CD4-positive, alpha-beta memory T cell (primary cell): Measurements from ENCODE around the gene SPRY4. TPM values are rescaled to one million over a fixed set of nuclear protein-coding genes. Genes with fewer than 3 reads are reported as not detected.
"Not testable (repeated sequence)": the region's sequence is repeated elsewhere in the genome, so short reads cannot be mapped to it uniquely, and the experiment has no call there.

Experiments used
- CTCF ChIA-PET: fragments of 350-600 bp; sonication (Branson Sonifier 250); formaldehyde crosslinking; loops from one replicate; lab custom pipeline; 2021; ENCODE audit warnings: inconsistent platforms; ENCODE audit not compliant: partially characterized antibody; lab: Charles Lee
- POLR2A ChIA-PET: fragments of 350-600 bp; sonication (Branson Sonifier 250); formaldehyde crosslinking; loops from one replicate; lab custom pipeline; 2021; ENCODE audit not compliant: partially characterized antibody; lab: Charles Lee
- DNase-seq, 5 donors: peaks; one replicate each; pipeline versions ENCODE4 v3.0.0 to v3.0.0-alpha.2; 2020 to 2022; ENCODE audit warnings: mixed read lengths in 1 of 5
- H3K27ac ChIP-seq: one replicate; pipeline ENCODE4 v1.7.0; 2013; ENCODE audit warnings: low read depth, low read length
- H3K27me3 ChIP-seq: 2 replicates; pipeline ENCODE4 v1.7.0; 2013; ENCODE audit warnings: mild to moderate bottlenecking, low read length, moderate library complexity; ENCODE audit not compliant: insufficient read depth
- H3K36me3 ChIP-seq: 2 replicates; pipeline ENCODE4 v1.7.0; 2013; ENCODE audit warnings: mild to moderate bottlenecking, low read length, moderate library complexity; ENCODE audit not compliant: insufficient read depth
- H3K4me1 ChIP-seq: 2 replicates; pipeline ENCODE4 v1.7.0; 2013; ENCODE audit warnings: mild to moderate bottlenecking, low read length, moderate library complexity; ENCODE audit not compliant: insufficient read depth
- H3K4me3 ChIP-seq, 2 donors: one replicate each; pipeline ENCODE4 v1.7.0; 2013; ENCODE audit warnings: low read length in 2 of 2, mild to moderate bottlenecking in 1 of 2
- H3K9me3 ChIP-seq, 2 donors: one replicate each; pipeline ENCODE4 v1.7.0; 2013; ENCODE audit warnings: low read length in 2 of 2, control low read depth in 1 of 2; ENCODE audit not compliant: control insufficient read depth in 1 of 2
- H3K27ac Mint-ChIP-seq, 7 donors: one replicate each; pipeline ENCODE4 v1.8.0; 2020 to 2021; ENCODE audit warnings: mixed read lengths in 7 of 7, mild to moderate bottlenecking in 6 of 7, inconsistent platforms in 3 of 7, moderate library complexity in 3 of 7
- H3K27me3 Mint-ChIP-seq, 2 donors: one replicate each; pipeline ENCODE4 v1.8.0; 2020 to 2021; ENCODE audit warnings: mixed read lengths in 2 of 2
- H3K36me3 Mint-ChIP-seq, 2 donors: one replicate each; pipeline ENCODE4 v1.8.0; 2020 to 2021; ENCODE audit warnings: mixed read lengths in 2 of 2, inconsistent platforms in 1 of 2, mild to moderate bottlenecking in 1 of 2
- H3K4me1 Mint-ChIP-seq, 4 donors: one replicate each; pipeline ENCODE4 v1.8.0; 2020 to 2021; ENCODE audit warnings: mixed read lengths in 4 of 4, mild to moderate bottlenecking in 1 of 4
- H3K4me3 Mint-ChIP-seq, 8 donors: one replicate each; pipeline ENCODE4 v1.8.0; 2020 to 2021; ENCODE audit warnings: mixed read lengths in 8 of 8, mild to moderate bottlenecking in 7 of 8, moderate library complexity in 6 of 8, inconsistent platforms in 3 of 8
- H3K9me3 Mint-ChIP-seq, 8 donors: one replicate each; pipeline ENCODE4 v1.8.0; 2020 to 2021; ENCODE audit warnings: mixed read lengths in 8 of 8, mild to moderate bottlenecking in 5 of 8, inconsistent platforms in 3 of 8, moderate library complexity in 1 of 8
- intact Hi-C: fragments of 100-400 bp; cut with micrococcal nuclease; formaldehyde crosslinking; loops from one replicate; pipeline ENCODE4 v1.15.1; 2023
- polyA plus RNA-seq, 2 donors: library from polyadenylated mRNA; unstranded; fragments of 300-500 nt; fragmentation: Illumina TruSeq; gene quantifications; one replicate each; pipeline ENCODE4 v1.2.3, GENCODE V29; 2021
- total RNA-seq, 2 experiments: library from RNA; stranded (reverse); gene quantifications; one replicate each; pipeline ENCODE4 v1.2.3, GENCODE V29; 2021

The SPRY4 gene
- total and polyA plus RNA-seq, 4 experiments from 2014 or later = not detected

- H3K36me3 Mint-ChIP-seq = no peaks in the 10 kb centered on the region
- H3K4me3 Mint-ChIP-seq = no peak overlapping the region
- no peaks in the 10 kb centered on the region for H3K27me3 Mint-ChIP-seq
- no peaks in the 10 kb centered on the region for H3K36me3 ChIP-seq
- no peaks in the 10 kb centered on the region for H3K9me3 ChIP-seq
- ChIA-PET CTCF (interaction anchor here (1.1 kb wide), 1 partner anchor 14 kb away, joined by 4 read pairs; no protein-coding TSS in a partner anchor), POLR2A (interaction anchor here (0.6 kb wide), 1 partner anchor 978 kb away, joined by 3 read pairs; no protein-coding TSS in a partner anchor)
- H3K27ac ChIP-seq = no peak overlapping the region
- no peaks in the 10 kb centered on the region for H3K27me3 ChIP-seq
- intact Hi-C loops = no loop called here
- H3K4me1 Mint-ChIP-seq = peaks cover 0 to 15% (median 9%) of the 10 kb centered on the region in 4 donors
- H3K4me1 ChIP-seq = no peaks in the 10 kb centered on the region
- no peak overlapping the region for H3K27ac Mint-ChIP-seq
- no peaks in the 10 kb centered on the region for H3K9me3 Mint-ChIP-seq
- no peak for DNase-seq
- no peak overlapping the region for H3K4me3 ChIP-seq
Observed at GRCh38 chr5:142304013-142304701, 20.7 kb downstream of the SPRY4 start.

GRCh38 chr5:142303565-142303964 lies 21.3 kb downstream of the SPRY4 start:
- POLR2A ChIA-PET = interaction anchor here (0.6 kb wide), 1 partner anchor 979 kb away, joined by 3 read pairs; no protein-coding TSS in a partner anchor

GRCh38 chr5:142301540-142301939 lies 23.3 kb downstream of the SPRY4 start:
- H3K36me3 ChIP-seq = no peaks in the 10 kb centered on the region
- Mint-ChIP-seq H3K27ac (peak overlapping the region in 1 of 7 donors; percentile 5), H3K4me1 (peaks cover 0 to 15% (median 9%) of the 10 kb centered on the region in 4 donors), H3K4me3 (peak overlapping the region in 1 of 8 donors; percentile 7), H3K9me3 (no peaks in the 10 kb centered on the region), H3K27me3 (peaks cover 0 to 2% of the 10 kb centered on the region in 2 donors), H3K36me3 (no peaks in the 10 kb centered on the region)
- DNase-seq = no peak
- ChIA-PET CTCF (interaction anchor here (1.4 kb wide), 1 partner anchor 10 kb away, joined by 5 read pairs; no protein-coding TSS in a partner anchor), POLR2A (no interaction called here)
- H3K27ac ChIP-seq = no peak overlapping the region
- intact Hi-C loops = no loop called here
- H3K4me3 ChIP-seq = no peak overlapping the region
- H3K27me3 ChIP-seq = no peaks in the 10 kb centered on the region
- H3K9me3 ChIP-seq = no peaks in the 10 kb centered on the region
- no peaks in the 10 kb centered on the region for H3K4me1 ChIP-seq

More at GRCh38 chr5:142303565-142303964, 21.3 kb downstream of the SPRY4 start:
- no peak overlapping the region for H3K27ac ChIP-seq
- H3K36me3 Mint-ChIP-seq = no peaks in the 10 kb centered on the region
- no peak for DNase-seq
- intact Hi-C loops = no loop called here
- H3K27ac Mint-ChIP-seq = no peak overlapping the region
- no peaks in the 10 kb centered on the region for H3K9me3 Mint-ChIP-seq
- CTCF ChIA-PET = interaction anchor here (1.1 kb wide), 1 partner anchor 14 kb away, joined by 4 read pairs; no protein-coding TSS in a partner anchor
- no peak overlapping the region for H3K4me3 ChIP-seq
- peaks cover 0 to 15% (median 9%) of the 10 kb centered on the region in 4 donors for H3K4me1 Mint-ChIP-seq
- H3K27me3 ChIP-seq = no peaks in the 10 kb centered on the region
- H3K27me3 Mint-ChIP-seq = no peaks in the 10 kb centered on the region
- H3K4me1 ChIP-seq = no peaks in the 10 kb centered on the region
- no peaks in the 10 kb centered on the region for H3K36me3 ChIP-seq
- no peaks in the 10 kb centered on the region for H3K9me3 ChIP-seq
- H3K4me3 Mint-ChIP-seq = no peak overlapping the region

GRCh38 chr5:142300677-142301076 lies 24.1 kb downstream of the SPRY4 start:
- no peaks in the 10 kb centered on the region for H3K36me3 ChIP-seq
- peaks cover 0 to 15% (median 9%) of the 10 kb centered on the region in 4 donors for H3K4me1 Mint-ChIP-seq
- intact Hi-C loops = no loop called here

GRCh38 chr5:142298789-142299188 lies 26.0 kb downstream of the SPRY4 start:
- Mint-ChIP-seq H3K27me3 (peaks cover 0 to 2% of the 10 kb centered on the region in 2 donors), H3K4me1 (peaks cover 0 to 15% (median 9%) of the 10 kb centered on the region in 4 donors), H3K27ac (no peak overlapping the region), H3K9me3 (peaks cover 0 to 2% (median 0%) of the 10 kb centered on the region in 8 donors), H3K4me3 (no peak overlapping the region), H3K36me3 (no peaks in the 10 kb centered on the region)
- DNase-seq = no peak
- Histone ChIP-seq H3K27me3 (no peaks in the 10 kb centered on the region), H3K36me3 (no peaks in the 10 kb centered on the region), H3K4me1 (no peaks in the 10 kb centered on the region), H3K9me3 (no peaks in the 10 kb centered on the region), H3K27ac (no peak overlapping the region), H3K4me3 (no peak overlapping the region)
- ChIA-PET CTCF (interaction anchor here (0.8 kb wide), 1 partner anchor 23 kb away, joined by 3 read pairs; no protein-coding TSS in a partner anchor), POLR2A (no interaction called here)
- intact Hi-C loops = no loop called here

More at GRCh38 chr5:142300677-142301076, 24.1 kb downstream of the SPRY4 start:
- DNase-seq = no peak
- no peaks in the 10 kb centered on the region for H3K36me3 Mint-ChIP-seq
- no peak overlapping the region for H3K4me3 Mint-ChIP-seq
- H3K27ac ChIP-seq = no peak overlapping the region
- H3K27ac Mint-ChIP-seq = no peak overlapping the region
- POLR2A ChIA-PET = no interaction called here
- peaks cover 0 to 2% of the 10 kb centered on the region in 2 donors for H3K27me3 Mint-ChIP-seq
- CTCF ChIA-PET = interaction anchor here (1.4 kb wide), 1 partner anchor 11 kb away, joined by 5 read pairs; no protein-coding TSS in a partner anchor
- no peaks in the 10 kb centered on the region for H3K4me1 ChIP-seq
- no peaks in the 10 kb centered on the region for H3K27me3 ChIP-seq
- peaks cover 0 to 2% (median 0%) of the 10 kb centered on the region in 8 donors for H3K9me3 Mint-ChIP-seq
- no peak overlapping the region for H3K4me3 ChIP-seq
- no peaks in the 10 kb centered on the region for H3K9me3 ChIP-seq

GRCh38 chr5:142297786-142298185 lies 27.0 kb downstream of the SPRY4 start:
- H3K4me3 Mint-ChIP-seq, H3K36me3 ChIP-seq, H3K27me3 ChIP-seq, DNase-seq, intact Hi-C loops, H3K4me1 ChIP-seq, H3K4me3 ChIP-seq, H3K9me3 ChIP-seq, H3K27me3 Mint-ChIP-seq, H3K36me3 Mint-ChIP-seq, H3K27ac ChIP-seq, H3K9me3 Mint-ChIP-seq: not testable (repeated sequence)
- peaks cover 0 to 15% (median 9%) of the 10 kb centered on the region in 4 donors for H3K4me1 Mint-ChIP-seq
- H3K27ac Mint-ChIP-seq = peak overlapping the region in 1 of 7 donors; percentile 32
- CTCF ChIA-PET = interaction anchor here (0.6 to 0.7 kb wide), 2 partner anchors 11 to 59 kb away, joined by 3 read pairs; no protein-coding TSS in a partner anchor
- POLR2A ChIA-PET = interaction anchor here (0.8 kb wide), 1 partner anchor 9 kb away, joined by 3 read pairs; no protein-coding TSS in a partner anchor

GRCh38 chr5:142296914-142297417 lies 27.9 kb downstream of the SPRY4 start:
- Mint-ChIP-seq H3K36me3 (no peaks in the 10 kb centered on the region), H3K27me3 (peaks cover 0 to 2% of the 10 kb centered on the region in 2 donors), H3K4me3 (no peak overlapping the region), H3K27ac (no peak overlapping the region), H3K9me3 (peaks cover 0 to 2% (median 0%) of the 10 kb centered on the region in 8 donors), H3K4me1 (peaks cover 0 to 13% (median 9%) of the 10 kb centered on the region in 4 donors)
- Histone ChIP-seq H3K9me3 (no peaks in the 10 kb centered on the region), H3K4me1 (no peaks in the 10 kb centered on the region), H3K4me3 (no peak overlapping the region), H3K36me3 (no peaks in the 10 kb centered on the region), H3K27me3 (no peaks in the 10 kb centered on the region), H3K27ac (no peak overlapping the region)
- intact Hi-C loops = no loop called here
- ChIA-PET CTCF (interaction anchor here (0.7 kb wide), 1 partner anchor 10 kb away, joined by 3 read pairs; no protein-coding TSS in a partner anchor), POLR2A (interaction anchor here (0.8 kb wide), 1 partner anchor 10 kb away, joined by 3 read pairs; no protein-coding TSS in a partner anchor)
- no peak for DNase-seq
